ENCODE measurements around the gene CASR. TPM values are rescaled to one million over a fixed set of nuclear protein-coding genes. Genes with fewer than 3 reads are reported as not detected.

Gene CASR
- total RNA-seq, 4 donors from 2014 or later, result under 0.01 TPM; not detected in 3

GRCh38 chr3:122298239-122298638 lies 114.8 kb downstream of the CASR start:
- no peak for TF ChIP-seq CTCF (IDR thresholded peaks at IDR 0.05; ENCODE audit: low read depth)

GRCh38 chr3:122299215-122299614 lies 115.7 kb downstream of the CASR start:
- TF ChIP-seq CTCF (IDR thresholded peaks at IDR 0.05; ENCODE audit: low read depth), result no peak

GRCh38 chr3:122299872-122300460 lies 116.5 kb downstream of the CASR start:
- no peak for TF ChIP-seq CTCF (IDR thresholded peaks at IDR 0.05; ENCODE audit: low read depth)

- no peak for TF ChIP-seq CTCF (IDR thresholded peaks at IDR 0.05; ENCODE audit: low read depth)
Measured at GRCh38 chr3:122301063-122301462, 117.6 kb downstream of the CASR start.

- TF ChIP-seq CTCF (IDR thresholded peaks at IDR 0.05; ENCODE audit: low read depth), result no peak
Measured at GRCh38 chr3:122305818-122306621, 122.6 kb downstream of the CASR start.

- no peak for TF ChIP-seq CTCF (IDR thresholded peaks at IDR 0.05; ENCODE audit: low read depth)
Measured at GRCh38 chr3:122306622-122306953, 123.1 kb downstream of the CASR start.

GRCh38 chr3:122307094-122307687 lies 123.7 kb downstream of the CASR start:
- no peak for TF ChIP-seq CTCF (IDR thresholded peaks at IDR 0.05; ENCODE audit: low read depth)
